Measurements from ENCODE around the gene IFNLR1.

DNA sequence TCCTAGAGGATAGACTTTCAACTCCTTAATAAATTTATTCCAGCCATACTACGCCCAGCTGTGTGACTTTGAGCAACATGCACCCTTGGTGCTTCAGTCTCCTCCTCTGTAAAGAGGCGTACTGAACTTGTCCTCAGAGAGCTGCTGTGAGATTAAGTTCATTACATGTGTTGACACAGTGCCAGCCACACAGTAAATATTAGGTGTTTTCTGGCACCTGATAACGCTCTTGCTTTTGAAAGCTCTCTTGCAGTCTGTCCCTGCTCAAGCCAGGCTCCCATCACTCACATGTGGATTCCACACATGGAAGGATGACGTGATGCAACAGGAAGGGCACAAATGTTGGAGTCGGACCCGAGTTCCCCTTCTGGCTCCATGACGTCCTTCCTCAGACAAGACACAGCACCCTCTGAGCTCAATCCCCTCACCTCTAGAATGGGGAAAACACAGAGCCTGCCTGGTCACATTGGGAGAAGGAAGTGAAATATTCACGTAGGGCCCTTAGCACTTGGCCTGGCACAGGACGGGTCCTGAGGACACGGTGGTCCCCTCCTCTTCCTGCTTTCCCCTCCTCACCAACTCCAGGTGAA lies 7.7 kb downstream of the IFNLR1 start:
- TF ChIP-seq, protein P1, sequence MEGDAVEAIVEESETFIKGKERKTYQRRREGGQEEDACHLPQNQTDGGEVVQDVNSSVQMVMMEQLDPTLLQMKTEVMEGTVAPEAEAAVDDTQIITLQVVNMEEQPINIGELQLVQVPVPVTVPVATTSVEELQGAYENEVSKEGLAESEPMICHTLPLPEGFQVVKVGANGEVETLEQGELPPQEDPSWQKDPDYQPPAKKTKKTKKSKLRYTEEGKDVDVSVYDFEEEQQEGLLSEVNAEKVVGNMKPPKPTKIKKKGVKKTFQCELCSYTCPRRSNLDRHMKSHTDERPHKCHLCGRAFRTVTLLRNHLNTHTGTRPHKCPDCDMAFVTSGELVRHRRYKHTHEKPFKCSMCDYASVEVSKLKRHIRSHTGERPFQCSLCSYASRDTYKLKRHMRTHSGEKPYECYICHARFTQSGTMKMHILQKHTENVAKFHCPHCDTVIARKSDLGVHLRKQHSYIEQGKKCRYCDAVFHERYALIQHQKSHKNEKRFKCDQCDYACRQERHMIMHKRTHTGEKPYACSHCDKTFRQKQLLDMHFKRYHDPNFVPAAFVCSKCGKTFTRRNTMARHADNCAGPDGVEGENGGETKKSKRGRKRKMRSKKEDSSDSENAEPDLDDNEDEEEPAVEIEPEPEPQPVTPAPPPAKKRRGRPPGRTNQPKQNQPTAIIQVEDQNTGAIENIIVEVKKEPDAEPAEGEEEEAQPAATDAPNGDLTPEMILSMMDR (IDR thresholded peaks at IDR 0.05) = no peak
- no peak for TF ChIP-seq POLR2A (IDR thresholded peaks at IDR 0.05)

Data from testis (tissue), 2 donors.